Hepatocyte (in vitro differentiated cells): ENCODE measurements around the gene CTDSP2. TPM values are rescaled to one million over a fixed set of nuclear protein-coding genes. Genes with fewer than 3 reads are reported as not detected.

ENCODE experiments used
- DNase-seq: peaks from one replicate; pipeline ENCODE4 v3.0.0-alpha.2; 2016; ENCODE audit warnings: low spot score
- H2AFZ ChIP-seq: fragments of 200-600 bp; sonication (generic); 2 replicates; pipeline ENCODE4 v1.6.0; 2016; ENCODE audit warnings: antibody characterized with exemption, mild to moderate bottlenecking
- H3K27ac ChIP-seq: fragments of 200-600 bp; sonication (generic); 2 replicates; pipeline ENCODE4 v1.5.1; 2016; ENCODE audit warnings: mild to moderate bottlenecking
- H3K27me3 ChIP-seq: fragments of 200-600 bp; sonication (generic); 2 replicates; pipeline ENCODE4 v1.6.1; 2016
- H3K36me3 ChIP-seq: fragments of 200-600 bp; sonication (generic); replicated peaks from 2 replicates; pipeline ENCODE4 v1.5.1; 2016; ENCODE audit warnings: low read depth; ENCODE audit not compliant: insufficient read depth
- H3K4me1 ChIP-seq: fragments of 200-600 bp; sonication (generic); 2 replicates; pipeline ENCODE4 v1.5.1; 2016; ENCODE audit warnings: mild to moderate bottlenecking, moderate library complexity; ENCODE audit not compliant: insufficient read depth
- H3K4me2 ChIP-seq: fragments of 200-600 bp; sonication (generic); 2 replicates; pipeline ENCODE4 v1.6.0; 2016
- H3K4me3 ChIP-seq: fragments of 200-600 bp; sonication (generic); 2 replicates; pipeline ENCODE4 v1.5.1; 2016; ENCODE audit warnings: mild to moderate bottlenecking
- H3K79me2 ChIP-seq: fragments of 200-600 bp; sonication (generic); 2 replicates; pipeline ENCODE4 v1.6.0; 2017; ENCODE audit warnings: mild to moderate bottlenecking
- H3K9me2 ChIP-seq: fragments of 200-600 bp; sonication (generic); replicated peaks from 2 replicates; pipeline ENCODE4 v1.6.0; 2017; ENCODE audit warnings: mild to moderate bottlenecking; ENCODE audit not compliant: insufficient read depth
- H3K9me3 ChIP-seq: fragments of 200-600 bp; sonication (generic); 2 replicates; pipeline ENCODE4 v1.5.1; 2016; ENCODE audit warnings: low read depth, mild to moderate bottlenecking
- H4K20me1 ChIP-seq: fragments of 200-600 bp; sonication (generic); 2 replicates; pipeline ENCODE4 v1.6.0; 2016; ENCODE audit warnings: mild to moderate bottlenecking; ENCODE audit not compliant: insufficient read depth, poor library complexity, severe bottlenecking
- EZH2 ChIP-seq: fragments of 200-600 bp; sonication (generic); IDR thresholded peaks from 2 replicates; pipeline ENCODE4 v1.6.1; 2016; ENCODE audit warnings: antibody characterized with exemption, mild to moderate bottlenecking, borderline replicate concordance
- EZH2phosphoT487 ChIP-seq: fragments of 200-600 bp; sonication (generic); IDR thresholded peaks from one replicate; pipeline ENCODE4 v1.6.1; 2018; ENCODE audit warnings: antibody characterized with exemption, mild to moderate bottlenecking, low read depth, moderate library complexity; ENCODE audit not compliant: unreplicated experiment, severe bottlenecking
- WGBS: methylation state at CpG from one replicate; pipeline ENCODE4 v1.1.6; 2016; ENCODE audit warnings: low lambda C conversion rate; ENCODE audit errors: missing lambda C conversion rate; 5-methylcytosine and 5-hydroxymethylcytosine counted together
- microRNA counts: library from miRNA; unstranded; fragments of <30 nt; microRNA quantifications from one replicate; lab custom pipeline; 2017
- microRNA-seq: library from miRNA; unstranded; fragments of <30 nt; microRNA quantifications from one replicate; pipeline ENCODE4, GENCODE V29; 2017
- polyA plus RNA-seq: library from polyadenylated mRNA; unstranded; fragments of >200 nt; fragmentation: Nextera tagmentation; extraction: Ambion mirVana; gene quantifications from 2 replicates; pipeline ENCODE4 v1.2.1, GENCODE V29; 2016
- small RNA-seq: library from RNA; depleted of rRNA; stranded (forward); fragments of <200 nt; gene quantifications from one replicate; pipeline ENCODE3, GENCODE V24; 2014
- total RNA-seq: library from RNA; depleted of rRNA; stranded (reverse); fragments of >200 nt; gene quantifications from 2 replicates; pipeline ENCODE4 v1.2.3, GENCODE V29; 2014
- TF ChIP-seq, protein P1 (sequence below): fragments of 200-600 bp; sonication (generic); IDR thresholded peaks from 2 replicates; pipeline ENCODE4 v1.5.1; 2016; ENCODE audit warnings: antibody characterized with exemption, mild to moderate bottlenecking; ENCODE audit not compliant: poor library complexity

Gene CTDSP2
- total and polyA plus RNA-seq, 2 experiments from 2014 or later, result 75.9 to 96.8 TPM

- H4K20me1 ChIP-seq, result no peaks in the 10 kb centered on the region
- no peak for DNase-seq
- peaks cover 22% of the 10 kb centered on the region for H3K27me3 ChIP-seq
- H3K4me2 ChIP-seq, result peak overlapping the region; percentile 91
- no peaks in the 10 kb centered on the region for H3K9me3 ChIP-seq
- H3K27ac ChIP-seq, result peak overlapping the region; percentile 90
- H3K4me1 ChIP-seq, result peaks cover 21% of the 10 kb centered on the region
- H3K36me3 ChIP-seq, result no peaks in the 10 kb centered on the region
- WGBS, result 91% methylated on average over 4 of the region's 4 CpGs
- H3K9me2 ChIP-seq, result no peaks in the 10 kb centered on the region
- H3K4me3 ChIP-seq, result no peak overlapping the region
- H2AFZ ChIP-seq, result no peak overlapping the region
- no peak for TF ChIP-seq EZH2phosphoT487
- no peak for TF ChIP-seq EZH2
- TF ChIP-seq, protein P1, sequence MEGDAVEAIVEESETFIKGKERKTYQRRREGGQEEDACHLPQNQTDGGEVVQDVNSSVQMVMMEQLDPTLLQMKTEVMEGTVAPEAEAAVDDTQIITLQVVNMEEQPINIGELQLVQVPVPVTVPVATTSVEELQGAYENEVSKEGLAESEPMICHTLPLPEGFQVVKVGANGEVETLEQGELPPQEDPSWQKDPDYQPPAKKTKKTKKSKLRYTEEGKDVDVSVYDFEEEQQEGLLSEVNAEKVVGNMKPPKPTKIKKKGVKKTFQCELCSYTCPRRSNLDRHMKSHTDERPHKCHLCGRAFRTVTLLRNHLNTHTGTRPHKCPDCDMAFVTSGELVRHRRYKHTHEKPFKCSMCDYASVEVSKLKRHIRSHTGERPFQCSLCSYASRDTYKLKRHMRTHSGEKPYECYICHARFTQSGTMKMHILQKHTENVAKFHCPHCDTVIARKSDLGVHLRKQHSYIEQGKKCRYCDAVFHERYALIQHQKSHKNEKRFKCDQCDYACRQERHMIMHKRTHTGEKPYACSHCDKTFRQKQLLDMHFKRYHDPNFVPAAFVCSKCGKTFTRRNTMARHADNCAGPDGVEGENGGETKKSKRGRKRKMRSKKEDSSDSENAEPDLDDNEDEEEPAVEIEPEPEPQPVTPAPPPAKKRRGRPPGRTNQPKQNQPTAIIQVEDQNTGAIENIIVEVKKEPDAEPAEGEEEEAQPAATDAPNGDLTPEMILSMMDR, result no peak
- H3K79me2 ChIP-seq, result peaks cover 14% of the 10 kb centered on the region
Observed at GRCh38 chr12:57770734-57771133, 75.8 kb downstream of the CTDSP2 start.

MicroRNA genes within 50 kb of the gene (microRNA counts, 767-probe panel; counts per million panel counts)
- microRNA hsa-miR-26a-5p (lab: Ali Mortazavi, UCI), result 9,976 counts per million, percentile 81 among the panel's probes with 10 or more counts

Small RNA genes lying within 50 kb of the gene (microRNA-seq; reads per million reads assigned to microRNA genes)
- gene MIR26A2, result 346 reads per million, percentile 70 among the genes with 10 or more reads in this experiment

Small RNA genes lying within 50 kb of the gene (small RNA-seq; reads per million reads assigned to genes)
- gene MIR26A2, result 4.1 reads per million, percentile 92 among the genes with 10 or more reads in this experiment
- not detected for gene RNU6-1083P

Other genes with a start within 250 kb of the CTDSP2 start
- gene DTX3, start 241.9 kb downstream of the CTDSP2 start, total RNA-seq, result 17.7 and 19.9 TPM in 2 replicates
- 31.2 and 42.9 TPM in 2 replicates for gene DTX3, start 241.9 kb downstream of the CTDSP2 start, polyA plus RNA-seq
- 9.0 and 12.6 TPM in 2 replicates for gene ARHGEF25, start 235.3 kb downstream of the CTDSP2 start, total RNA-seq
- 0.29 and 1.3 TPM in 2 replicates for gene ARHGEF25, start 235.3 kb downstream of the CTDSP2 start, polyA plus RNA-seq
- 0.24 and 0.97 TPM in 2 replicates for gene B4GALNT1, start 213.5 kb downstream of the CTDSP2 start, total RNA-seq
- gene B4GALNT1, start 213.5 kb downstream of the CTDSP2 start, polyA plus RNA-seq, result 0.97 and 1.2 TPM in 2 replicates
- 303 and 366 TPM in 2 replicates for gene OS9, start 152.6 kb downstream of the CTDSP2 start, total RNA-seq
- gene OS9, start 152.6 kb downstream of the CTDSP2 start, polyA plus RNA-seq, result 243 and 250 TPM in 2 replicates
- 0.33 and 0.76 TPM in 2 replicates for gene AGAP2, start 108.0 kb downstream of the CTDSP2 start, total RNA-seq
- gene AGAP2, start 108.0 kb downstream of the CTDSP2 start, polyA plus RNA-seq, result 0.04 TPM in 2 replicates
- 77.6 and 81.3 TPM in 2 replicates for gene TSPAN31, start 101.7 kb downstream of the CTDSP2 start, total RNA-seq
- 54.9 and 69.2 TPM in 2 replicates for gene TSPAN31, start 101.7 kb downstream of the CTDSP2 start, polyA plus RNA-seq
- gene CDK4, start 94.4 kb downstream of the CTDSP2 start, total RNA-seq, result 306 and 339 TPM in 2 replicates
- gene CDK4, start 94.4 kb downstream of the CTDSP2 start, polyA plus RNA-seq, result 308 and 315 TPM in 2 replicates
- 14.6 and 16.9 TPM in 2 replicates for gene MARCHF9, start 91.6 kb downstream of the CTDSP2 start, total RNA-seq
- gene MARCHF9, start 91.6 kb downstream of the CTDSP2 start, polyA plus RNA-seq, result 13.6 and 14.8 TPM in 2 replicates
- 0.23 and 2.9 TPM in 2 replicates for gene CYP27B1, start 79.7 kb downstream of the CTDSP2 start, total RNA-seq
- 0.89 and 2.3 TPM in 2 replicates for gene CYP27B1, start 79.7 kb downstream of the CTDSP2 start, polyA plus RNA-seq
- 8.6 and 8.8 TPM in 2 replicates for gene METTL1, start 74.6 kb downstream of the CTDSP2 start, total RNA-seq
- 26.1 and 31.1 TPM in 2 replicates for gene METTL1, start 74.6 kb downstream of the CTDSP2 start, polyA plus RNA-seq
- 5.5 and 7.6 TPM in 2 replicates for gene EEF1AKMT3, start 74.1 kb downstream of the CTDSP2 start, total RNA-seq
- gene EEF1AKMT3, start 74.1 kb downstream of the CTDSP2 start, polyA plus RNA-seq, result 4.5 and 10.3 TPM in 2 replicates
- gene TSFM, start 63.9 kb downstream of the CTDSP2 start, total RNA-seq, result 15.7 and 25.9 TPM in 2 replicates
- 38.9 and 46.8 TPM in 2 replicates for gene TSFM, start 63.9 kb downstream of the CTDSP2 start, polyA plus RNA-seq
- gene AVIL, start 28.0 kb downstream of the CTDSP2 start, total RNA-seq, result 1.0 and 2.4 TPM in 2 replicates
- 0.93 and 1.3 TPM in 2 replicates for gene AVIL, start 28.0 kb downstream of the CTDSP2 start, polyA plus RNA-seq
- 6.8 and 13.7 TPM in 2 replicates for gene ATP23, start 94.8 kb upstream of the CTDSP2 start, total RNA-seq
- 6.3 and 9.1 TPM in 2 replicates for gene ATP23, start 94.8 kb upstream of the CTDSP2 start, polyA plus RNA-seq